ENCODE results near the gene CERT1.

DNA sequence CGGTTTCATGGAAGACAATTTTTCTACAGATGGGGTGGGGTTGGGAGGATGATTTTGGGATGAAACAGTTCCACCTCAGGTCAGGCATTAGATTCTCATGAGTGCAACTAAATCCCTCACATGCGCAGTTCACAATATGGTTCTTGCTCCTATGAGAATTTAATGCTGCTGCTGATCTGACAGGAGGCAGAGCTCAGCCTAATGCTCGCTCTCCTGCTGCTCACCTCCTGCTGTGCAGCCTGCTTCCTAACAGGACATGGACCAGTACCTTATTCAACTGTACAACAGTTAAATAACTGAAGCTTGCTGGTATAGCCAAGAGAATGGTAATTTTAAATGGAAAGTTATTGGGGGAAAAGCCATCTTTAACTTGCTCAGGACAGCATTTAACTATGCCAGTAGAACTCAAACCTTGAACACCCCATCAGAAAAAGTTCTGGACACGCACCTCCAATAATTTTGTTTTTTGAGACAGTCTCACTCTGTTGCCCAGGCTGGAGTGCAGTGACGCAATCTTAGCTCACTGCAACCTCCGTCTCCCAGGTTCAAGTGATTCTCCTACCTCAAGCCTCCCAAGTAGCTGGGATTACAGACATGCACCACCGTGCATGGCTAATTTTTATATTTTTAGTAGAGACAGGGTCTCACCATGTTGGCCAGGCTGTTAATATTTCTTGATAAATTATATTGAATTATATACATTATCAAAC is 146.7 kb downstream of the CERT1 start:
- TF ChIP-seq SUZ12 (IDR thresholded peaks at IDR 0.05; ENCODE audit: extremely low read depth, insufficient read depth, insufficient read length) (no peak), YY1 (IDR thresholded peaks at IDR 0.05; ENCODE audit: insufficient read depth, insufficient read length) (no peak)

All from NT2/D1 (cell line).